HUES48 (cell line): Measurements from ENCODE around the gene RNU1-4.
"Not testable (repeated sequence)": the region's sequence is repeated elsewhere in the genome, so short reads cannot be mapped to it uniquely, and the experiment has no call there.

Source experiments
- H3K27ac ChIP-seq: one replicate; pipeline ENCODE4 v1.7.0; 2013; ENCODE audit warnings: low read depth, low read length, inconsistent platforms
- H3K27me3 ChIP-seq: 2 replicates; pipeline ENCODE4 v1.6.1; 2013; ENCODE audit warnings: mild to moderate bottlenecking, low read length; ENCODE audit not compliant: control insufficient read depth, insufficient read depth
- H3K36me3 ChIP-seq: 2 replicates; pipeline ENCODE4 v1.6.1; 2013; ENCODE audit warnings: low read length; ENCODE audit not compliant: control insufficient read depth, insufficient read depth
- H3K4me1 ChIP-seq: 2 replicates; pipeline ENCODE4 v1.6.1; 2013; ENCODE audit warnings: mild to moderate bottlenecking, low read length; ENCODE audit not compliant: control insufficient read depth, insufficient read depth
- H3K4me3 ChIP-seq: 2 replicates; pipeline ENCODE4 v1.5.1; 2013; ENCODE audit warnings: mild to moderate bottlenecking, low read depth, low read length
- H3K9ac ChIP-seq: 2 replicates; pipeline ENCODE4 v1.6.1; 2013; ENCODE audit warnings: mild to moderate bottlenecking, low read depth, low read length, moderate library complexity
- H3K9me3 ChIP-seq: 2 replicates; pipeline ENCODE4 v1.6.1; 2013; ENCODE audit warnings: low read length; ENCODE audit not compliant: control insufficient read depth, insufficient read depth

Gene RNU1-4

GRCh38 chr1:16764248-16764819 is 24.0 kb downstream of the RNU1-4 start:
- not testable (repeated sequence) for H3K4me3 ChIP-seq, H3K4me1 ChIP-seq, H3K36me3 ChIP-seq, H3K27ac ChIP-seq, H3K9me3 ChIP-seq, H3K27me3 ChIP-seq, H3K9ac ChIP-seq

- H3K36me3 ChIP-seq, H3K4me1 ChIP-seq, H3K4me3 ChIP-seq, H3K9me3 ChIP-seq, H3K27me3 ChIP-seq, H3K9ac ChIP-seq, H3K27ac ChIP-seq: not testable (repeated sequence)
These were observed 24.7 kb downstream of the RNU1-4 start for GRCh38 chr1:16764820-16765655.

GRCh38 chr1:16765731-16766605 is 25.7 kb downstream of the RNU1-4 start:
- H3K9ac ChIP-seq, H3K27me3 ChIP-seq, H3K27ac ChIP-seq, H3K36me3 ChIP-seq, H3K9me3 ChIP-seq, H3K4me3 ChIP-seq, H3K4me1 ChIP-seq: not testable (repeated sequence)

GRCh38 chr1:16766689-16767256 is 26.5 kb downstream of the RNU1-4 start:
- H3K36me3 ChIP-seq, H3K9me3 ChIP-seq, H3K4me3 ChIP-seq, H3K27ac ChIP-seq, H3K9ac ChIP-seq, H3K27me3 ChIP-seq, H3K4me1 ChIP-seq: not testable (repeated sequence)

GRCh38 chr1:16770139-16770759 is 29.9 kb downstream of the RNU1-4 start:
- H3K4me1 ChIP-seq, H3K27ac ChIP-seq, H3K9ac ChIP-seq, H3K9me3 ChIP-seq, H3K27me3 ChIP-seq, H3K4me3 ChIP-seq, H3K36me3 ChIP-seq: not testable (repeated sequence)

GRCh38 chr1:16770896-16771446 is 30.7 kb downstream of the RNU1-4 start:
- H3K4me3 ChIP-seq, H3K4me1 ChIP-seq, H3K27me3 ChIP-seq, H3K36me3 ChIP-seq, H3K9me3 ChIP-seq, H3K9ac ChIP-seq, H3K27ac ChIP-seq: not testable (repeated sequence)

GRCh38 chr1:16772275-16773204 is 32.2 kb downstream of the RNU1-4 start:
- not testable (repeated sequence) for H3K27me3 ChIP-seq, H3K9ac ChIP-seq, H3K27ac ChIP-seq, H3K9me3 ChIP-seq, H3K36me3 ChIP-seq, H3K4me3 ChIP-seq, H3K4me1 ChIP-seq

- not testable (repeated sequence) for H3K27ac ChIP-seq, H3K4me3 ChIP-seq, H3K36me3 ChIP-seq, H3K9ac ChIP-seq, H3K4me1 ChIP-seq, H3K27me3 ChIP-seq, H3K9me3 ChIP-seq
These were observed 32.9 kb downstream of the RNU1-4 start for GRCh38 chr1:16773205-16773596.

GRCh38 chr1:16773723-16774122 is 33.4 kb downstream of the RNU1-4 start:
- not testable (repeated sequence) for H3K27me3 ChIP-seq, H3K9ac ChIP-seq, H3K4me1 ChIP-seq, H3K9me3 ChIP-seq, H3K27ac ChIP-seq, H3K4me3 ChIP-seq, H3K36me3 ChIP-seq

GRCh38 chr1:16774773-16775172 is 34.5 kb downstream of the RNU1-4 start:
- not testable (repeated sequence) for H3K27me3 ChIP-seq, H3K9ac ChIP-seq, H3K27ac ChIP-seq, H3K9me3 ChIP-seq, H3K36me3 ChIP-seq, H3K4me1 ChIP-seq, H3K4me3 ChIP-seq
